HCT116 (cell line): ENCODE data around the gene ALDH9A1. TPM values are rescaled to one million over a fixed set of nuclear protein-coding genes. Genes with fewer than 3 reads are reported as not detected.

ENCODE experiments used
- ATAC-seq: fragments of 200-7000 bp; cut with Tn5 transposase; 2 replicates; pipeline ENCODE4 v1.9.1; 2020; ENCODE audit warnings: mild to moderate bottlenecking, moderate library complexity
- BruUV-seq: library from RNA; stranded (reverse); fragments of 400-500 nt; replicated peaks from 2 replicates; lab custom pipeline; 2021; lab: Mats Ljungman, UMichigan
- CTCF ChIA-PET: fragments of 300-600 bp; sonication (Branson Sonifier 250); formaldehyde crosslinking; loops from one replicate; lab custom pipeline; 2021; ENCODE audit warnings: antibody characterized with exemption; lab: Charles Lee
- POLR2A ChIA-PET: fragments of 300-600, 350-600 bp; sonication (Branson Sonifier 250); formaldehyde crosslinking; loops from one replicate; lab custom pipeline; 2021; ENCODE audit warnings: antibody characterized with exemption; lab: Charles Lee
- RAD21 ChIA-PET, 2 experiments: fragments of 300-600 bp; sonication (Branson Sonifier 250); formaldehyde crosslinking; loops; one replicate each; lab custom pipeline; 2023; ENCODE audit warnings: low total read pairs in 2 of 2; ENCODE audit not compliant: uncharacterized antibody in 2 of 2, unreplicated experiment in 2 of 2, low non-redundant PET in 1 of 2; lab: Charles Lee
- DNase-seq: peaks from one replicate; pipeline ENCODE4 v3.0.0-alpha.2; 2010; ENCODE audit warnings: low read depth, low spot score
- H2AFZ ChIP-seq: fragments of 200-600 bp; shearing (Covaris generic), sonication (generic); 2 replicates; pipeline ENCODE4 v1.6.1; 2017; ENCODE audit warnings: low read depth, mixed run types, mixed read lengths, antibody characterized with exemption, low read length; ENCODE audit not compliant: poor library complexity, severe bottlenecking
- H3K27ac ChIP-seq: 2 replicates; pipeline ENCODE4 v1.5.1; 2012; ENCODE audit warnings: low read depth, low read length
- H3K27me3 ChIP-seq: fragments of 200-600 bp; sonication (generic); 2 replicates; pipeline ENCODE4 v1.6.1; 2016; ENCODE audit warnings: mixed run types, low read length, mixed read lengths; ENCODE audit not compliant: insufficient read depth
- H3K36me3 ChIP-seq, 2 experiments: fragments of 200-500 bp in 1 of 2; fragments of 200-600 bp in 1 of 2; sonication (Bioruptor generic) in 1 of 2; sonication (generic) in 1 of 2; 2 replicates each; pipeline versions ENCODE4 v1.5.1 to v1.6.1; 2014 to 2016; ENCODE audit warnings: low read length in 2 of 2, inconsistent platforms in 1 of 2, mixed read lengths in 1 of 2, mixed run types in 1 of 2; ENCODE audit not compliant: insufficient read depth in 2 of 2, control insufficient read depth in 1 of 2
- H3K4me1 ChIP-seq, 2 experiments: fragments of 200-600 bp in 1 of 2; sonication (generic) in 1 of 2; 2 replicates each; pipeline versions ENCODE4 v1.5.1 to v1.6.1; 2012 to 2017; ENCODE audit warnings: low read length in 2 of 2, inconsistent platforms in 1 of 2, mild to moderate bottlenecking in 1 of 2, mixed read lengths in 1 of 2, mixed run types in 1 of 2, moderate library complexity in 1 of 2; ENCODE audit not compliant: insufficient read depth in 2 of 2, control insufficient read depth in 1 of 2
- H3K4me2 ChIP-seq: fragments of 200-600 bp; sonication (generic); 2 replicates; pipeline ENCODE4 v1.6.1; 2017; ENCODE audit warnings: mixed run types, low read length, mixed read lengths
- H3K4me3 ChIP-seq, 2 experiments: fragments of 200-600 bp in 1 of 2; sonication (generic) in 1 of 2; replicated peaks in 1 of 2; 2 replicates each; pipeline ENCODE4 v1.5.1; 2011 to 2016; ENCODE audit warnings: low read length in 2 of 2, control low read depth in 1 of 2, low read depth in 1 of 2, mild to moderate bottlenecking in 1 of 2, mixed read lengths in 1 of 2, mixed run types in 1 of 2
- H3K79me2 ChIP-seq: fragments of 200-600 bp; sonication (generic); 2 replicates; pipeline ENCODE4 v1.6.1; 2017; ENCODE audit warnings: mild to moderate bottlenecking, mixed run types, low read length, moderate library complexity, mixed read lengths; ENCODE audit not compliant: insufficient read depth
- H3K9ac ChIP-seq: fragments of 200-600 bp; sonication (generic); 2 replicates; pipeline ENCODE4 v1.6.1; 2016; ENCODE audit warnings: low read length, mixed read lengths
- H3K9me2 ChIP-seq: fragments of 200-600 bp; sonication (generic), shearing (Covaris generic); 2 replicates; pipeline ENCODE4 v1.6.1; 2017; ENCODE audit warnings: mixed run types, mild to moderate bottlenecking, moderate library complexity; ENCODE audit not compliant: insufficient read depth
- H3K9me3 ChIP-seq, 2 experiments: fragments of 200-500 bp in 1 of 2; fragments of 200-600 bp in 1 of 2; sonication (Bioruptor generic) in 1 of 2; sonication (generic) in 1 of 2; 2 replicates each; pipeline ENCODE4 v1.6.1; 2014 to 2017; ENCODE audit warnings: low read length in 2 of 2, mixed read lengths in 2 of 2, inconsistent platforms in 1 of 2, low read depth in 1 of 2, mild to moderate bottlenecking in 1 of 2, mixed run types in 1 of 2, moderate library complexity in 1 of 2; ENCODE audit not compliant: control insufficient read depth in 1 of 2, insufficient read depth in 1 of 2
- H4K20me1 ChIP-seq: fragments of 200-600 bp; sonication (generic), shearing (Covaris generic); 2 replicates; pipeline ENCODE4 v1.6.1; 2017; ENCODE audit warnings: mixed run types, mild to moderate bottlenecking, moderate library complexity; ENCODE audit not compliant: insufficient read depth
- CBX3 ChIP-seq: IDR thresholded peaks from 2 replicates; pipeline ENCODE4 v1.6.1; 2012; ENCODE audit warnings: low read depth
- CEBPB ChIP-seq: IDR thresholded peaks from 2 replicates; pipeline ENCODE4 v1.6.1; 2012; ENCODE audit warnings: low read depth
- EGR1 ChIP-seq: IDR thresholded peaks from 2 replicates; pipeline ENCODE4 v1.6.1; 2012; ENCODE audit warnings: low read depth
- FOSL1 ChIP-seq: IDR thresholded peaks from 2 replicates; pipeline ENCODE4 v1.6.1; 2012; ENCODE audit warnings: low read depth
- JUND ChIP-seq: IDR thresholded peaks from 2 replicates; pipeline ENCODE4 v1.6.1; 2012
- POLR2A ChIP-seq: IDR thresholded peaks from 2 replicates; pipeline ENCODE4 v1.7.0; 2011; ENCODE audit warnings: borderline replicate concordance; ENCODE audit not compliant: insufficient read depth, insufficient read length; ENCODE audit errors: extremely low read depth
- SIN3A ChIP-seq: IDR thresholded peaks from 2 replicates; pipeline ENCODE4 v1.6.1; 2012; ENCODE audit warnings: low read depth
- YY1 ChIP-seq: IDR thresholded peaks from 2 replicates; pipeline ENCODE4 v1.6.1; 2011; ENCODE audit warnings: low read length, low read depth, moderate library complexity, mild to moderate bottlenecking; ENCODE audit not compliant: insufficient replicate concordance; ENCODE audit errors: extremely low read depth
- ZNF274 ChIP-seq: fragments of 200-500 bp; sonication (Bioruptor generic); IDR thresholded peaks from 2 replicates; pipeline ENCODE4 v1.6.1; 2014; ENCODE audit warnings: mild to moderate bottlenecking, low read depth, low read length, inconsistent platforms
- intact Hi-C: fragments of 100-400 bp; cut with micrococcal nuclease; formaldehyde crosslinking; loops from 2 replicates; pipeline ENCODE4 v1.10.0; 2022
- total RNA-seq: library from RNA; stranded (reverse); gene quantifications from one replicate; pipeline ENCODE4 v1.2.1, GENCODE V29; 2021; ENCODE audit not compliant: unreplicated experiment
- TF ChIP-seq, protein P1 (sequence below): IDR thresholded peaks from 2 replicates; pipeline ENCODE4 v1.6.1; 2012
- TF ChIP-seq, protein P2 (sequence below): IDR thresholded peaks from 2 replicates; pipeline ENCODE4 v1.6.1; 2012; ENCODE audit warnings: low read depth

The ALDH9A1 gene
- total RNA-seq, 1 experiment from 2014 or later, result 46.0 TPM

- peak overlapping the region; percentile 87 to 88 for H3K4me3 ChIP-seq
- peaks cover 10 to 33% of the 10 kb centered on the region in 2 experiments for H3K4me1 ChIP-seq
- ATAC-seq (no peak), DNase-seq (no peak)
- no peaks in the 10 kb centered on the region for H3K9me2 ChIP-seq
- no peaks in the 10 kb centered on the region for H3K36me3 ChIP-seq
- intact Hi-C loops, result loop anchor here (5.0 kb wide), 2 partner anchors 65 to 535 kb away; partner anchors contain the start of genes ALDH9A1 and FAM78B
- RAD21 ChIA-PET, result no interaction called here
- CTCF ChIA-PET, result no interaction called here
- H3K27ac ChIP-seq, result peak overlapping the region; percentile 65
- no TSS peak for BruUV-seq
- no peaks in the 10 kb centered on the region for H4K20me1 ChIP-seq
- H3K4me2 ChIP-seq, result peak overlapping the region; percentile 95
- H3K79me2 ChIP-seq, result peaks cover 24% of the 10 kb centered on the region
- H3K9ac ChIP-seq, result peak overlapping the region; percentile 76
- H3K9me3 ChIP-seq, result no peaks in the 10 kb centered on the region
- no peak for TF ChIP-seq FOSL1
- TF ChIP-seq CBX3, result no peak
- no peak for TF ChIP-seq POLR2A
- TF ChIP-seq SIN3A, result no peak
- TF ChIP-seq, protein P1, sequence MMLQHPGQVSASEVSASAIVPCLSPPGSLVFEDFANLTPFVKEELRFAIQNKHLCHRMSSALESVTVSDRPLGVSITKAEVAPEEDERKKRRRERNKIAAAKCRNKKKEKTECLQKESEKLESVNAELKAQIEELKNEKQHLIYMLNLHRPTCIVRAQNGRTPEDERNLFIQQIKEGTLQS, result no peak
- TF ChIP-seq ZNF274, result no peak
- TF ChIP-seq, protein P2, sequence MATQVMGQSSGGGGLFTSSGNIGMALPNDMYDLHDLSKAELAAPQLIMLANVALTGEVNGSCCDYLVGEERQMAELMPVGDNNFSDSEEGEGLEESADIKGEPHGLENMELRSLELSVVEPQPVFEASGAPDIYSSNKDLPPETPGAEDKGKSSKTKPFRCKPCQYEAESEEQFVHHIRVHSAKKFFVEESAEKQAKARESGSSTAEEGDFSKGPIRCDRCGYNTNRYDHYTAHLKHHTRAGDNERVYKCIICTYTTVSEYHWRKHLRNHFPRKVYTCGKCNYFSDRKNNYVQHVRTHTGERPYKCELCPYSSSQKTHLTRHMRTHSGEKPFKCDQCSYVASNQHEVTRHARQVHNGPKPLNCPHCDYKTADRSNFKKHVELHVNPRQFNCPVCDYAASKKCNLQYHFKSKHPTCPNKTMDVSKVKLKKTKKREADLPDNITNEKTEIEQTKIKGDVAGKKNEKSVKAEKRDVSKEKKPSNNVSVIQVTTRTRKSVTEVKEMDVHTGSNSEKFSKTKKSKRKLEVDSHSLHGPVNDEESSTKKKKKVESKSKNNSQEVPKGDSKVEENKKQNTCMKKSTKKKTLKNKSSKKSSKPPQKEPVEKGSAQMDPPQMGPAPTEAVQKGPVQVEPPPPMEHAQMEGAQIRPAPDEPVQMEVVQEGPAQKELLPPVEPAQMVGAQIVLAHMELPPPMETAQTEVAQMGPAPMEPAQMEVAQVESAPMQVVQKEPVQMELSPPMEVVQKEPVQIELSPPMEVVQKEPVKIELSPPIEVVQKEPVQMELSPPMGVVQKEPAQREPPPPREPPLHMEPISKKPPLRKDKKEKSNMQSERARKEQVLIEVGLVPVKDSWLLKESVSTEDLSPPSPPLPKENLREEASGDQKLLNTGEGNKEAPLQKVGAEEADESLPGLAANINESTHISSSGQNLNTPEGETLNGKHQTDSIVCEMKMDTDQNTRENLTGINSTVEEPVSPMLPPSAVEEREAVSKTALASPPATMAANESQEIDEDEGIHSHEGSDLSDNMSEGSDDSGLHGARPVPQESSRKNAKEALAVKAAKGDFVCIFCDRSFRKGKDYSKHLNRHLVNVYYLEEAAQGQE, result no peak
- TF ChIP-seq YY1, result no peak
- TF ChIP-seq EGR1, result no peak
- no peak for TF ChIP-seq JUND
- TF ChIP-seq CEBPB, result no peak
- POLR2A ChIA-PET, result interaction anchor here (0.9 kb wide), 1 partner anchor 65 kb away, joined by 3 read pairs; no protein-coding TSS in a partner anchor
- no peaks in the 10 kb centered on the region for H3K27me3 ChIP-seq
- no peak overlapping the region for H2AFZ ChIP-seq
Observed at GRCh38 chr1:165632491-165632890, 65.9 kb downstream of the ALDH9A1 start.
